AG10803 (cell line): ENCODE results near the gene CCR2.
A peak's percentile ranks its signal among the peaks of the same experiment; 100 is the strongest.
"Not testable (repeated sequence)": the region's sequence is repeated elsewhere in the genome, so short reads cannot be mapped to it uniquely, and the experiment has no call there.

ENCODE experiments used
- DNase-seq: peaks from one replicate; pipeline ENCODE4 v3.0.0; 2010; ENCODE audit warnings: low read depth
- H3K4me3 ChIP-seq: 2 replicates; pipeline ENCODE4 v1.5.1; 2011; ENCODE audit warnings: mild to moderate bottlenecking, low read length, control low read depth
- TF ChIP-seq, protein P1 (sequence below): conservative IDR thresholded peaks from 2 replicates; pipeline ENCODE4 v1.5.1; 2011; ENCODE audit warnings: mild to moderate bottlenecking, low read length, control low read depth, inconsistent platforms

CCR2 gene

DNA sequence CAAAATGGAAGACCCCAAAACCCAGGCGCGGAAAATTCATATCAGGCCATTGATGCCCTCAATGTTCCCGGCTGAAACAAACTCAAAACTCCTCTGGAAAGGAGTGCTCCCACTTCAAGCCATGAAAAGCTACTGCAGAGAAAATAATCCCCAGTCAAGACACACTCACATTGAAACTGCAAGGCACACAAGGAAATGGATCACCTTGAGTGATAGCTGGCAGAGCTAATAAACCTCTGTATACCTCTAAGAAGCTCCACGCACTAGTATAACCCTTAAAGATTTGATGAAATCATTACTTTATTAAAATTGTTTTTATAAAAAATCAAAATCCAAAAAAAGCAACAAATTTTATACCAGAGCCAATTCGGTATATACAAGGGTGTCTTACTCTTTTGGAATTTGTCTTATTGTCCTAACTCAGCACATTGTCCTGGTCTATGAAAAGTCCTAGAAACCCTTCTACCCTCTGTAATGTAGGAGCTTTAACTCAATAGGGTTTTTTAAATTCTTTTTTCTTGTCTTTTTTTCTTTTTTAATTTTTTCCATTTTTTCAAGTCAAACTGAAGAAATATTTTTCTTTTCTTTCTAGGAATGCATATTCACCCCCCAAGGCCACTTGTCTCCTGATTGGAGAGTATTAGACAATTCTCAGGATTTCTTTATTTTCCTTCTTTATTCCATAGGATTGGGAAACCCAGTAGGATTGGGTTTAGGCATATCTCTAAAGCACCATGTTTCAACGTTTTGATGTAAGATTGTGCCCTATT, 44.5 kb downstream of the CCR2 start:
- DNase-seq, result no peak
- H3K4me3 ChIP-seq, result no peak overlapping the region
- TF ChIP-seq, protein P1, sequence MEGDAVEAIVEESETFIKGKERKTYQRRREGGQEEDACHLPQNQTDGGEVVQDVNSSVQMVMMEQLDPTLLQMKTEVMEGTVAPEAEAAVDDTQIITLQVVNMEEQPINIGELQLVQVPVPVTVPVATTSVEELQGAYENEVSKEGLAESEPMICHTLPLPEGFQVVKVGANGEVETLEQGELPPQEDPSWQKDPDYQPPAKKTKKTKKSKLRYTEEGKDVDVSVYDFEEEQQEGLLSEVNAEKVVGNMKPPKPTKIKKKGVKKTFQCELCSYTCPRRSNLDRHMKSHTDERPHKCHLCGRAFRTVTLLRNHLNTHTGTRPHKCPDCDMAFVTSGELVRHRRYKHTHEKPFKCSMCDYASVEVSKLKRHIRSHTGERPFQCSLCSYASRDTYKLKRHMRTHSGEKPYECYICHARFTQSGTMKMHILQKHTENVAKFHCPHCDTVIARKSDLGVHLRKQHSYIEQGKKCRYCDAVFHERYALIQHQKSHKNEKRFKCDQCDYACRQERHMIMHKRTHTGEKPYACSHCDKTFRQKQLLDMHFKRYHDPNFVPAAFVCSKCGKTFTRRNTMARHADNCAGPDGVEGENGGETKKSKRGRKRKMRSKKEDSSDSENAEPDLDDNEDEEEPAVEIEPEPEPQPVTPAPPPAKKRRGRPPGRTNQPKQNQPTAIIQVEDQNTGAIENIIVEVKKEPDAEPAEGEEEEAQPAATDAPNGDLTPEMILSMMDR, result no peak

DNA sequence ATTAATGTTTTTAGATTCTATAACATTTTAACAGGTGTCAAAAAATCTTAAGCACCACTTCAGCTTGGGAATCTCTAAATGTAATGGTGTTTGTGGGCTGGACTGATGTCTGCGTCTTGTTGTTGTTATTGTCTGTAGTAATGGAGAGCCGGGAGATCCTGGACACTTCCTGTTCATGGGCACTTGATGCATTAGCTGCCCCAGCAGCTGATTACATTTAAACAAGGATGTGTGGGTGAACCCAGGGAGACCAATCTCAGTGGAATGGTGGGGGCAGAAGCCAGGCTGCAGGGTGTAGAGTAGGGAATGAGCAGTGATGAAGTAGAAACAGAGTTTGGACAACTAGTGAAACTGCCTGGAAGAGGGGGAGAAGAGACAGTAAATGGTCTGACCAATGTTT, 45.2 kb downstream of the CCR2 start:
- H3K4me3 ChIP-seq, result no peak overlapping the region
- DNase-seq, result no peak
- TF ChIP-seq, protein P1, result no peak

DNA sequence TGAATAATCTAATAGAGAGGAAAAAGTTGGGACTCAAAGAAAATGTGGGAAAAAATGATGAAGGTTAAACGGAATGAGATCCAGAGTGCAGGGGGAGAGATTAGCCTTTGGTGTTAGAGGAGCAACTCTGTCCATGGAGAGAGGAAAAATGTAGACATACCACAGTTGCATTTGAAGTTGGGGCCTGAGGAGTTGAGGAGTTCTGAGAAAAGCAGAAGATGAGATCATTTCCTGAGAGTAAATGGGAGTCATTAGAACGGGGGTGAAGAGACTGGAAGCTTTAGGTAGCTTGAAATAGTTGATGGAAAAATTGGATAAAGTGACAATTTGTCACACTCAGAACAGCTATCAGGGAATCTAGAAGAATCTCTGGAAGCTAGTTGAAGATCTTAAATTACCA, 45.6 kb downstream of the CCR2 start:
- TF ChIP-seq, protein P1, result no peak
- DNase-seq, result no peak
- no peak overlapping the region for H3K4me3 ChIP-seq

DNA sequence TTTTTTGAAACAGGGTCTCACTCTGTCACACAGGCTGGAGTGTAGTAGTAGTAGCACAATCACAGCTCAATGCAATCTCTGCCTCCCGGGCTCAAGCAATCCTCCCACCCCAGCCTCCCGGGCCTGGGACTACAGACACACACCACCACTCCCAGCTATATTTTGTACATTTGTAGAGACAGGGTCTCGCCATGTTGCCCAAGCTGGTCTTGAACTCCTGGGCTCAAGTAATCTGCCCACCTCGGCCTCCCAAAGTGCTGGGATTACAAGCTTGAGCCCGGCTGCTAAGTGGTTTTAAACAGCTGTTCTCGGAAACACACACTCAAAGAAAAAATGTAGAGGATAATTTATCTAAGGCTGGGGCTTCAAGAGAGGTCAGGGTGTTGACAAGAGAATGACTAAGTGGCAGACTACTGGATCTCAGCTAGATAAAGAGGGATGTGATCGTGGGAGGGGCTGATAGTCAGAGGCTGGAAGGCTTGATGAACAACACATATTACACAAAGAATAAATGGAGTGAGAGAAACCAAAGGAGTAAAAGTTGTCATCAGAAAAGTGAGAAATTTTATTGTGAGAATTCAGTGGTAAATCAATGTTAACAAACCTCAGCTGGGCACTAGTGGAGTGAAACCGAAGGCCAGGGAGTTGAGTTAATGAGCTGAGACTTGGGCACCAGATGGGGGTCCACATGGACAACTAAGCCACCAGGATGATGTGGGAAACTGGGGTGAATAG, 46.3 kb downstream of the CCR2 start:
- no peak overlapping the region for H3K4me3 ChIP-seq
- DNase-seq, result peak; percentile 43
- TF ChIP-seq, protein P1, result no peak

DNA sequence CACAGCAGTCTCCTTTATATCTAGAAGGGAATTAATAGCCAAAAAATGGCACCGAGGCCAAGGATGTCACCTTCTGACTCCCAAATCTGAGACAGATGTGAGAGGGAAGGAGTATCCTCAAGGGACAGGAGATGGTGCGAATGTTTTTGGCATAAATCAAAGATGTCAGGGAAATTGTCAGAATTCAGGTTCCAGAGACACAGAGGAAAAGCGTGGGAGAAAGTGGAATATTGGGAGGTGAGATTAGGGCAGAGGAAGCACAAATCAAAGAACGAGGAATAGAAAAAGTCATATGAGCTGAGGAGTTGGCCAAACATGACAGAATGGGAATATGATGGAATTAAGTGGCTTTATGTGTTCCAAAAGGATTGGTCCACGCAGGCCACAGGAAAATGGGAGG, 46.9 kb downstream of the CCR2 start:
- TF ChIP-seq, protein P1, result no peak
- no peak overlapping the region for H3K4me3 ChIP-seq
- no peak for DNase-seq

DNA sequence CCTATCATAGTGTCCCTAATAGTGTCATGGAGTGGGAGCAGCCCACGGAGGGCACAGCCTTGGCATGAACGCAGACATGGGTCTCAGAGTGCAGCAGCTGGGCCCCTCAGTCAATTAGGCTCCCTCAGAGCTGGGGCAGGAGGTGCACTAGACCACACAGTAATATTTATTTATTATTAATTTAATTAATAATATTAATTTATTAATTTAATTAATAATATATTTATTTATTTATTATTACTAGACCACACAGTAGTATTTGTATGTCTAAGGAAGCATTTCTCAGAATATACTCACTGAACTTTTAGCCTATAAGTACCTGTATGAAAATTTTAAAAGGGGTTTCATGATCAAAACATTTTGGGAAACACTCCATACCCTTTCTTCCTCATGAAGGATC, 47.7 kb downstream of the CCR2 start:
- DNase-seq, result no peak
- TF ChIP-seq, protein P1, result no peak
- no peak overlapping the region for H3K4me3 ChIP-seq

DNA sequence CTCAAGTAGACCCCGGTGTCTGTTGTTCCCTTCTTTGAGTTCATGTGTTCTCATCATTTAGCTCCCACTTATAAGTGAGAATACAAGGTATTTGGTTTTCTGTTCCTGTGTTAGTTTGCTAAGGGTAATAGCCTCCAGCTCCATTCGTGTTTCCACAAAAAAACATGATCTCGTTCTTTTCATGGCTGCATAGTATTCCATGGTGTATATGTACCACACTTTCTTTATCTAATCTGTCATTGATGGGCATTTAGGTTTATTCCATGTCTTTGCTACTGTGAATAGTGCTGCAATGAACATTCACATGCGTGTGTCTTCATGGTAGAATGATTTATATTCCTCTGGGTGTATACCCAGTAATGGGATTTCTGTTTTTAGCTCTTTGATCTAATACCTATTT, 49.0 kb downstream of the CCR2 start:
- DNase-seq, H3K4me3 ChIP-seq: not testable (repeated sequence)
